Left forelimb (tissue), 1 donor: ENCODE data around the gene ARHGAP22.

Source experiments
- DNase-seq: peaks from one replicate; pipeline ENCODE4 v3.0.0-alpha.2; 2018; ENCODE audit warnings: low spot score

ARHGAP22 gene

DNA sequence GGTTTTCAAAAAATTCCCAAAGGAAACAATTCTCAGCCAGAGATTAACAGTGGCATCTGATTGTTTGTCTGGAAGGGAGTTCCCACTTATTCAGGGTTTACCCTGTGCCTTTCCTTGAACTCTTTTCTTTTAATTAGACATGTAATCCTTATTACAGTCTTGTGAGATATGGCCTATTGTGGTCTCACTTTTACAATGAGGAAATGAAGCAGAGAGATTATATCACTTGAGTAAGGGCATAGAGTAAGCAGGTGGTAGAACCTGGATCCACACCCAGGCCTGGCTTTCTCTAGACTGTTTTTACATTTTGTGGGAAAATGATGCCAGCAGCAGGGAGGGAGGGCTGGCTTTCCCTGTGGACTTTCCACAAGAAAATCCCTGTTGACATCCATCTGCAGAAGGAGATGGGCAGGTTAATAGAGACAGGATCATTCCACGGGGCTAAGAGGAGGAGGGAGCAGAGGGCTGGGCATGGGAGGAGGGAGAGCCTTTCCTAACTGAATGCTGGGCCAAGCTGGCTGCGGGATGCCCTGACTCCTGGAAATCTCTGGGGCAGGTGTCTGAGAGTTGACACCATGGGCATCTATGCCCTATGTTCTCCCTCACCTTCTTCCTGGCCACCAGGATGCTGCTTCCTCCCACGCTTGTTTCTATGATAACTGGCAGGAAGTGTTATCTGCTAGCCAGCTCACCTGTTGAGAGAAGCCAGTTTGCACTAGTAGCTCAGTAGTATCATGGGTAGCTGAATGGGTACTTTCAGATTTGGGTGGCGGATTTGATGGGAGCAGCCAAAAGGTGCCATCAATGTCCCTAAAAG, 28.7 kb upstream of the ARHGAP22 start:
- no peak for DNase-seq

DNA sequence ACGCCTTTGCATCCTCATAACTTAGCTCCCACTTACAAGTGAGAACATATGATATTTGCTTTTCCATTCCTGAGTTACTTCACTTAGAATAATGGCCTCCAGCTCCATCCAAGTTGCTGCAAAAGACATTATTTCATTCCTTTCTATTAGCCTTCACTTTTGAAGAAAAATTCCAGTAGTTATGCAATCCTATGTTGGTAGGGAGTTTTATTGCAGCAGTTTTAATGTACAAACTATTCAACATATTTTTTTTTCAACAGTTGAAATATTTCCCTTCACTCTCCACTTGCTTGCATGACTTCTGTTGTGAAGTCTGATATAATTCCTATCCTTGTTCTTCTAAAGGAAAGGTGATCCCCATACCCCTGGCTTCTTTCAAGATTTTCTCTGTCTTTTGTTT, 27.3 kb upstream of the ARHGAP22 start:
- DNase-seq, result no peak

DNA sequence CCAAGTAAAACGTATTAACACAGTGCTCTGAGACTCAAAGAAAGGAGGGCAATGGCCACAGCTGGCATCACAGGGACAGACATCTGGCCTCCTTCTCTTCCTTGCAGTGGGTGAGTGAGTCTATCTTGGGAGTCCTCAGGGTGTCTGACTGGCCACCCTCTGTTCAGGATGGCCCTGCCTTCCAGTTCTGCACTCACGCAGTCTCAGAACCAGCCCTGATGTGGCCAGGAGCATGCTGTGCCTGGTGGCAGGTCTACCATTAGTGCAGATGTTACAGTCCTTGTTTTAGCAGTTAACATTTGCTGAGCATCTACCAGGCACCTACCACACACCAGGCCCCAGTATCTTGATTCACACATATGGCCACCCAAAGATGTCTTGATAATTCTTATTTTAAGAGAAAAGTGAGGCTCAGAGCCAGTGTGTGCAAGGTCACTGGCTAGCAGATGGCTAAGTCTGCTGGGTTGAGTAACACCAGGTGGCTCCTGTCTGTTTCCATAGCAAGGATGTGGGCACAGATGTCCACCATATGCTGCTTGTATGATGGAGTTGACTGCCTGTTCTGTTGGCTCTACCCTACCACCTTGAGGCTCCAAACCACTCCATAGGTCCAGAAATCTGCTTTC, 23.2 kb upstream of the ARHGAP22 start:
- DNase-seq, result no peak

DNA sequence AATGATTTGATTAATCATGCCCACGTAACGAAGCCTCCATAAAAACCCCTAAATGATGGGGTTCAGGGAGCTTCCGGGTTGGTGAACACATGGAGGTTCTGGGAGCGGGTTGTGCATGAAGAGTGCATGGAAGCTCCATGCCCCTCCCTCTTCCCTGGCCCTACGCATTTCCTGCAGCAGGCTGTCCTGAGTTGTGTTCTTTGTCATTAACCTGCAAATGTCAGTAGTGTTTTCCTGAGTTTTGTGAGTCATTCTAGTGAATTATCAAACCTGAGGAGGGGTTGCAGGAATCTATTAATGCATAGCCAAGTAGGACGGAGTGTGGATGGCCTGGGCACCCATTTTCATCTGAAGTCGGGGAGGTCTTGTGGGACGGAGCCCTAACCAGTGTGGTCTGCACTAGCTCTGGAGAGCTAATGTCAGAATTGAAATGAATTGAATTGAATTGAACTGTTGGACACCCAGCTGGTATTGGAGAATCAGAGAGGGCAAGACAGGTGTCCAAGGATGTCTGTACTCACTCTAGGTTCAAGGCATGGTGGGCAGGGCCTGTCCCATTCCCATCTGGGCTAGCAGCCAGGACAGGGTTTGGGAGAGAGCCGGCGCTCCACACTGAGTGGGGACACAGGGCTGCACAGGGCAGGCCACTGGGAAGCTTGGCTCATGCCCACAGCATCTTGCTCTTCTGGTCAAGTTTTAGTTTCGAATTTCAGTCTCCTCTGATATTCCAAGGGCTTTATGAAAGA, 22.3 kb upstream of the ARHGAP22 start:
- DNase-seq, result peak; percentile 31

DNA sequence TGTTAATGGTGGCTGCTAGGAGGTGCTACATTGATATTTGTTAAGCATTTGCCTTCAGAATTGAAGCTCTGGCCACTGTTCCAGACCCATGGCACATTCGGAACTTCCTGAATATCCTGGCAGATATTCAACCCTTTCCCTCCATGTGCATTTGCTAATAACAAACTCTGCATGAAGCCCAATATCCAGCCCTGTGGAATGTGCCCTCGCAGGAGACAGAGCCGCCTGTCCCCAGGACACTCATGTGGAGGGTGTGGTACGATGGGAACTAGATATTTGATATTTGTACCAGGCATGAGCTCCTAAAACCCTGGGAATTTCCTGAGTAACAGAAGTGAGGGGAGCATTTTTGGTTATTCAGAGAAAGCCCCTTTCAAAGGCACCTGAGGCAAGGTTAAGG, 21.6 kb upstream of the ARHGAP22 start:
- DNase-seq, result no peak

DNA sequence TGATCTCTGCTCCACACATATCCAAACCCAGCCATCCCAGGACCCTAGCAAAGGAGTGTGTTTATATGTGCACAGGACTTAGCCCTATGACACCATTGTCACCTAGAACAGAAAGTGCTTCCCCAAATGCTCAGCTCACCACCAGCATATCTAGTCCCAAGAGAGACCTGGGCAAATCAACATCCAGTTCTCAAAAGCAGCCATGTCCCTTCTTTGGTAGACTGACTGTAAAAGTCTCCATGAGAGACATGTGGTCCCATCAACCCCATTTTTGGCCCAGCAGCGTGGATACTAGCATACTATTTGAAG, 20.9 kb upstream of the ARHGAP22 start:
- DNase-seq, result no peak

DNA sequence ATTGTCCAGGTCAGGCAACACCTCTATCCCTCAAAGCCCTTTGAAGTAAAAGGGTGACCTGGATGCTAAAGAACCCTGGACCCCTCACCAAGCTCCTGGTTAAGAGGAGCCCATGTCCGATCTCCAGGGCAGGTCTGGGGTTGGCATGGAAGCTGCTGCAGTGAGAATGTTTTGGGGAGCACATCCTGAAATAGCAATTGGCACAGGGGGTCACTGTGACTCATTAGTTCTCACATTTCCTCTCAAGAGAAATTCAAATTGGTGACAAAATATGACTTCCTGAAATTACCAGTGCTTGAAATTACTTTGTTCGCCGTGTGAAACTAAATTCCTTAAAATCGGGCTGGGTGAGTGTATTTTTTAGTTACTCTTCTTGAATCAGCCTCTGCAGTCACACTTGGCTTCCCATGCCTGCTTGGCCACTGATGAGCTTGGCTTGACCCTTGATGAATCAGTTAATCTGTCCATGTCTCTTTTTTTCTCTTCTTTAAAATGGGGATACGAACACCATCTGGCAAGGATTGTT, 18.8 kb upstream of the ARHGAP22 start:
- DNase-seq, result no peak

DNA sequence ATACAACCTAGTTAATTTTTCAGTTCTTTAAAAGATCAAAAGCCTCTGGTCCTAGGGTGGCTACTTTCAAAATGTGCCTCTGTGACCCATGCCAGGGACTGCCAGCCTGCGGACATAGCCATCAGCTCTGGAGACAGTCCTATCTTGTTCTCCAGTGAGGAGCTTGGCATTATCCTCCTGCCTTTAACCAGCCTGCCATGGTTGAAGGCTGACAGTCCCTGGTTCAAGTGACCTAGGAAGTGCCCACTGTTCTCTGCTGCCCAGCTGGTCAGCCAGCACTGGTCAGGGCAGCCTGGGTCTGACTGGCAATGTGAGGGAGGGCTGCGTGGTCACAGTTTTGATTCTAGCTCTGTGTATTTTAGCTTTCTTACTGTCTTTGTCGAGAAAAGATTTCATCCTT, 18.1 kb upstream of the ARHGAP22 start:
- DNase-seq, result peak; percentile 42

DNA sequence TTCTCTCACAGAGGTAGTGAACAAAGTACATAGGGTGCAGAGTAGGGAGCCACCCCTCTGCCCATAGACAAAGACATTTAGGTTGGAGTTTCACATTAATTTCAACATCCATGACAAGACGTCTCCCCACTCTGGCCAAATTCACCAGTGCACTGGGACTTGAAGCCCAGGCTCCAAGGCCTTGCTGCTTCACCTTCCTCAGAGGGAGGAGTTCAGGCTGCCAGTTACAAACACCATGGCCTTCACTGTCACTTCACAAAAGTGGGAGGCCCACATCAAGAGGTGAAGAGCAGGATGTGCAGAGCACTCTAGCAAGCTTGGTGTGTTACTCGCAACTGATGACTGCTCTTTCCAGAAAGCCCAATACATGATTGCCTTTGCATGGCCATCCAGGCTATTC, 15.8 kb upstream of the ARHGAP22 start:
- no peak for DNase-seq

DNA sequence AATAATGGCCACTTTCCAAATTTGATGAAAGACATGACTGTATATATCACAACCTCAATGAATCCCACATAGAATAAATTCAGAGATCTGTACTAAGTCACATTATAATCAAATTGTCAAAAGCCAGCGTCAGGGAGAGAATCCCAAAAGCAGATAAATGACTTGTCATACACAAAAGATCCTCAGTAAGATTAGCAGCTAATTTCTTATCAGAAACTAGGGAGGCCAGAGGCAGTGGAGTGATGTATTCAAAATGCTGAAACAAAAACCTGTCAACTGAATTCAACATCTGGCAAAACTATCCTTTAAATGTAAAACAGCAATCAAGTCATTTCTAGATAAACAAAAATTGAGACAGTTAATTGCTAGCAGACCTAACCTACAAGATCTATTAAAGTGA, 11.6 kb upstream of the ARHGAP22 start:
- DNase-seq, result no peak

DNA sequence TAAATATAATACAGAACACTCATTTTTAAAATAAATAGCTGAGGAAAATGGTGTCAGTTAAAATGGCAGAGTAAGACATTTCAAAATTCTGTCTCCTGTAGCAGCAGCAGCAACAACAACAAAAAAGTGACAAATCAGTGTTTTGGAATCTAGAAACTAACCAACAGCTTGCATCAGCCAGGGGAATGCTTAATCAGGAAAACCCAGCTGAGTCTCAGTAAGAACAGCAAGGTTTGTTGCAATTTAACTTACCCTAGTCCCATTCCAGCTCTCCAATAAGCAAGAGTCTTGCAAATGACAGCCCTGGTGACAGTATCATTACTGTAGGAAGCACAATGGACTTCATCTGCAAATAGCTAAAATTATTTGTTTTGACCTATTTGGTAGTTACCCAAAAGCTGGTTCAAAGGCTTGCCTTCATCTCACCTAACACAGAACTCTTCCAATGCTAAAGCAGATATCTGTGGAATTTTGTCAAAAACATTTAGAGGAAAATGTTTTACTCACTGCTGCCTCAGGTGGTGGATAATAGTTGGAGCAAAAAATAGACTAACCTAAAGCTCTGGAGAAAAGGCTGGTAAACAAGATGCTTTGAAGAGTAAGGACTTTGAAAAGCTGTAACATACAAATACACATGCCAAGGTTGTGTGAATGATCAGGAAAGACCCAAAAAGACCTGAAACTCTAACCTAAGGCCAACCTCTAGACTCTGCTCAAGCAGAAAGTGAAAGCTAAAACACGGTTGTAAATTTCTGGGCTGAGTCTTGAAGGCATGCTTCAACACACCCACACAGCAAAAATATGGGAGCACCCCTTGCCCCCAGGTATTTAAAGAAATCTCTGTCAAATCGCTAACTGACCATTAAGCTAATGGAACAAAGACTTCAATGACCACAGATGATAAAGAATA, 9.9 kb upstream of the ARHGAP22 start:
- no peak for DNase-seq

DNA sequence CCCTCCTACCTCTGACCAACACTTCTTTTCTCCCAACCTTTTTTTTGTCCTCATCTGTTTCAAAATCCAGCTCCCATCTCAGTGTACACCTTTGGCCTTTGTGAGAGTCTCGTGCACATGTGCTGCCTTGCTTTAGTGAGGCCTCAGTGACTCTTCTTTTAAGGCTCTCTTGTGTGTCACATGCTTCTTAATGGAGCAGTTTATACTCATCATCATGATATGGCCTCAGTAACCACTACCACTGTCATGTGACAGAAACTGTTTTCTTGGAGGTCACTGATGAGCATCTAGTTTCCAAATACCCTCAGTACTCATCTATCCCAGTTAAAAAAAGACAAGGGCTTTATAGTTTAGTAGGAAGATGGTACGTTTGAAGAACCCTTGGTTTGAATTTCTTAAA, 8.1 kb upstream of the ARHGAP22 start:
- DNase-seq, result no peak

DNA sequence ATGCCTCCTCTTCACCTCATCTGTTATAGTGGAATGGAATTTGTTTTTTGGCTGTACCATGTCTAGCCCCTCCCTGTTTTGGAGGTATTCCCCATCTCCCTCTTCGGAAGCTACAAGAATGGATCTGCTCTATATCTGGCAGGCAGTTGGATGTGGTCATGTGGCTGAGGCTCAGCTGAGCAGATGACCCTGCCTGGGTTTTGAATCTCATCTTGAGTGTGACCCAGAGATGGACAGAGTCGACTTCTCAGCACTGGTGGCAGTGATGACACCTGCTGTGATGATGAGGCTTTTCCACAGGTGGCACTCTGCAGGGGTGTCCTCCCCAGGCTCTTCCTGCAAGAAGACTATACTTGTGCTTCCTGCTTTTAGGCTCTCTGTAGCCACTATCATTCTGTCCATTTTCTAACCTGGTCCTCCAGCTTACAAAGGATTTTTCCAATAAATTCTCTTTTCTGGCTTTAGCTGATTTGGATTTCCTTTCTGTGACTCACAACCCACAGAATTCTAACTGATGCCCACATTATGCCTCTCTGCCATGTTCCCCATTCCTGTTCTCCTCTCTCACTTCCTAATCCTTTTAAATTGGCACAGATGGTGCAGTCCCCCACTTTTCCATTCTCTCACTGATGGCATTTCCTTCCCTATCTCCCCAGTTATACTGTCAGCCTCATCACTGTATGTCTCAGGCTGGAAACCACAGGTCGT, 7.5 kb upstream of the ARHGAP22 start:
- peak; percentile 46 for DNase-seq

DNA sequence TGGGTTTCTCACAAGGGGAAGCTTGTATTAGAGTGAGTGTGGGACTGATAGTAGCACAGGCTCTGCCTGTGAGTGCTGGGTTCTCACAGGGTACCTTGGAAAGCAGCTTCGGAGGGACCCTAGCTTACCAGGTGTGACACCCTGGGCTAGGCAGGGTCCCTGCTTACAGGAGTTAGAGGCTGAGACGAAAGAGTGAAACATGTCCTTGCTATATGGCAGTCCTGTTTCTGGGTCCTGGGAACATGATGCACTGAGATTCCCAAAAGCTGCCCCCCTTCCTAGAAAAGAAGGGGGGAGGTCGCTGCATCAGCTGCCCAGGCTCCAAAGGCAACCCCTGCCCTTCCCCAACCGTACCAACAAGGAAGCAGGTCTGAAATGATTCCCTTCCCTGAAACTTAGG, 6.3 kb upstream of the ARHGAP22 start:
- no peak for DNase-seq

DNA sequence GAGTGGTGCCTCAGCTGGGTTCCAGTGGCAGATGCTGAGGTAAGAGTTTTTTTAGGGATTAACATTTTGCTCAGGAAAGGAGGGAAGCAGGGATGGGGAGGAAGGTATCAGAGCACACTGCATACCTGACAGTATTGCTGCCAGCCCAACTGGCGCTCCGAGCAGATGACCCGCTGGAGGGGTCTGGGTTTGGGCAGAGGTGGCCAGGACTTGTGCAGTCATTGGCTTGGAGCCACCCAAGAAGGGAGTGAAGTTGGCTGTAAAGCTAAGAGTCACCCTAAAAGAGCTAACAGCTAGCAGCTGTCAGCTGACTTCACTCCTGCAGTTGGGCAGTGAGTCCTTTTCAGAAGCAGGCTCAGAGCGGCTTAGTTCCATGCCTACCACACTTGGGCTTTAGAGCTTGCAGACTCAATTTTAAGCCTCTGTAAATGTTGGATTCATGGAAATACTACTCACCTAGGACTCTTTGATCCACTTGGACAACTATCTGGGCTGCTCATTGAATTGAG, 5.8 kb upstream of the ARHGAP22 start:
- DNase-seq, result peak; percentile 37

DNA sequence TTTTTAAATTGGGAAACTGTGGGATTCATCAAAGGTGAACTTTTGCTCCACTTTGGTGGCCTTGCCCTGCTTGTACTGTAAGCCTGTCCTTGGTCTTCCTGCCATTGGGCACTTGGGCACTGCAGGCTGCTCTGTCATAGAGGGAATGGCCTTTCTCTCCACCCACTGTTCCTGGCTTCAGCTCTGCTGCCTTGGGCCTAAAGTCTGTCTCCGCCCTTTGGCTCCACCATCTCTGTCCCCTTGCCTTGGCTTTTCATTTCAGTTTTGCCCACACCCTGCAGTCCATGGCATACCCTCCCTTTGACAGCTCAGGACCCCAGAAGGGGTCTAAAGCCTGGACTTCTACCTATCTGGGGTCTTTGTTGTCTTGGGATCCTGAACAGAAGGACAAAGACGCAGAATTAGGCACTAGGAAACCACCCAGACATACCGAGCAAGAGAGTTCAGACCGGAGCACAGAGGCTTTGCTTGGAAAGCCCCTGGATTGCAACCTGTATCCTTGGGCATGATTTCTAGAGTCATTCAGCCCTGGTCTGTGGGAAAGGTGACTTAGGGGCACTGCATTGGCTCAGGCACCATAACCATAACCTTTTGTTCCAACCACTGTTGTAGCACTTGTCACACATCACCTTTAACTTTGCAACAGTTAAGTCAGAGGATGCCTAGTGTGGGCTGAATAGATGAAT, 5.2 kb upstream of the ARHGAP22 start:
- no peak for DNase-seq

DNA sequence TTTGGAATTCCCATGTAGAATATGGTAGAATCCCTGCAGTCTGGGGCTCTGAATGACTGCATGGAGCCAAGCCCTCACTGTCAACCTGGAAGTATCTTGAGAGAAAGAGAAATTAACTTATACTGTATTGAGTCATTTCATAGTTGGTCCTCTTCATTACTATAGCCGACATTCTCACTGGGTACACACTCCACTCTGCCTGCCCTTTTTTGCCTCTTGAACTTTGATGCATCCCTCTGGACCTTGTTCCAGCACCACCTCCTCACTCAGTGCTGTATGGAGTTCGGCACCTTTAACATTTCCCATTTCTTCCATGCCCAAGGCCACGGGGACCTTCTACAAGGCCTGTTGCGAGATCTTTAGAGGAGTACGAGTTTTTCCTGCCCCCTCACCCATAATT, 4.6 kb upstream of the ARHGAP22 start:
- DNase-seq, result no peak

DNA sequence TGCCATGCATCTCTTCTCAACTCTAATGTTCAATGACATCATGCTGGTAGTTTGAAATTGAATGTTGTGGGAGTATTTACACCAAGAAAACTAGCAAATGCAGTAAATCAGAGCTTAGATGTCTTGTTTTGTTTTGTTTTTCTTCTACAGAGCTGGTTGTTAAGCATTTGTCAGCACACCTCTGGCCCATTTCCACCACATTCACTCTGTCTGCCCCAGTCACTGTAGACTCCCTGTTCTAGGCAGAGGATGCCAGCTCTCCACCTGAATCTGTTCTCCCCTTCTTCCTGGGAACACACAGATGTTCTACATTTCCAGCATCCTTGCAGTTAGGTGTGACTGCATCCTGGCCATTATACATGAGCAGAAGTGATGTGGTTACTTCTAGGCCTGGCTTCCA, 4.1 kb upstream of the ARHGAP22 start:
- peak; percentile 50 for DNase-seq

DNA sequence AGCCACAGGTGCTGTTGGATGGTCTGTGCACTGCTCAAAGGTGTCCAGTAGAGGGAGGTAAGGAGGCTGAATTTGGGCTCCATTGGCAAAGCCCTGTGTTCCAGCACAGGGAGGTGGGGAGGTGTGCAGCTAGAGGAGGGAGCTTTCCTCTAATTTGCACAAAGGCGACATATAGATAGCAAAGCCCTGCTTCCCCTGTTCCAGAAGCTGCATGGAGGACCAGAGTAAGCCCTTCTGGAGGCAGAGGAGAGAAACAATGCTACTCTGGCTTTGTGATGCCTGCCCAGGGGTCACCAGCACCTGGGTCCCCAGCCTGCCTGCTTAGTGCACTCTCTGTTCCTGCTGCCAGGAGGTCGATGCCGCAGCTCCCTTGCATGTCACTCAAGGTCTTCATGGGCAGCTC, 3.4 kb upstream of the ARHGAP22 start:
- DNase-seq, result no peak
